ENCODE measurements around the gene ABCA10.
"Not testable (repeated sequence)": the region's sequence is repeated elsewhere in the genome, so short reads cannot be mapped to it uniquely, and the experiment has no call there.

Gene ABCA10

DNA sequence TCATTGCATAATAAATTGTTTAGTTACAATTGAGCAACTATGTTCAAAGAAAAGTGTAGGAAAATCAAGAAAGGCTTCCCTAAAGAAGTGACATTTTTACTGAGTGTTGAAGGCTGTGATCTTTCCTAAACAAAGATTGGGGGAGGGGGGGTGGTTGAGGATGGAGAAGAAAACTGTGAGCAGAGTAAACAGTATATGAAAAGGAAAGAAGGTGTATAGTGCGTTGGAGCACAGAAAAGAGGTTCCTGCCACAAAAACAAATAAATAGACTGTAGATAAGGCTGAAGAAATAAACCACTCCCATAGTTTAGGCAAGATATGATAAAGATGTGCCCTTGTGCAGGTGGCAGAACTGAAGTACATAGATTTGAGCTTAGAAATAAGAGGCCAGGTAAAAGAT, 8.5 kb downstream of the ABCA10 start:
- Histone ChIP-seq H3K36me3 (ENCODE audit: control insufficient read depth, insufficient read depth, low read length) (no peaks in the 10 kb centered on the region), H3K4me1 (ENCODE audit: control insufficient read depth, insufficient read depth, low read length) (no peaks in the 10 kb centered on the region), H3K9ac (ENCODE audit: low read length) (no peak overlapping the region), H3K4me3 (ENCODE audit: low read length) (no peak overlapping the region), H3K27me3 (ENCODE audit: control insufficient read depth, insufficient read depth, low read length) (no peaks in the 10 kb centered on the region), H3K9me3 (ENCODE audit: control insufficient read depth, low read length) (no peaks in the 10 kb centered on the region)

DNA sequence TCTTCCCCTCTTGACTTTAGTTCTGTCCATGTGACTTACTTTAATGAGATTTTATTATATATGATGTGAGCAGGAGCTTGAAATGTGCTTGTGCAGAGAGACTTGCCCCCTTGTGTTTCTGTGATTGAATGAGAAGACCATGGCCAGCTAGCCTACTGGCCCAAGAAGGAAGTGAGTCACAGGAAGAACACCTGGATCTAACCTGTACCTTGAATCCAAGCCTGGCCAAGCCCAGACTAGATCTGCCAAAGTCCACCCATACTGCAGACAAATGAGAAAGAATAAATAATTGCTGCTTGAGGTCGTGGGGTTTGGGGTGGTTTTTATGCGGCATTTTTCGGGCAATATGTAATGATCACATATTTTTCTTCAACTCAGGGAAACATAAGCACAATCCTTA, 9.6 kb downstream of the ABCA10 start:
- Histone ChIP-seq H3K9me3 (ENCODE audit: control insufficient read depth, low read length) (no peaks in the 10 kb centered on the region), H3K36me3 (ENCODE audit: control insufficient read depth, insufficient read depth, low read length) (no peaks in the 10 kb centered on the region), H3K9ac (ENCODE audit: low read length) (no peak overlapping the region), H3K4me1 (ENCODE audit: control insufficient read depth, insufficient read depth, low read length) (no peaks in the 10 kb centered on the region), H3K27me3 (ENCODE audit: control insufficient read depth, insufficient read depth, low read length) (no peaks in the 10 kb centered on the region), H3K4me3 (ENCODE audit: low read length) (no peak overlapping the region)

GRCh38 chr17:69213059-69213813, 15.4 kb downstream of the ABCA10 start:
- Histone ChIP-seq H3K4me1 (ENCODE audit: control insufficient read depth, insufficient read depth, low read length) (no peaks in the 10 kb centered on the region), H3K4me3 (ENCODE audit: low read length) (no peak overlapping the region), H3K9ac (ENCODE audit: low read length) (no peak overlapping the region), H3K27me3 (ENCODE audit: control insufficient read depth, insufficient read depth, low read length) (no peaks in the 10 kb centered on the region), H3K9me3 (ENCODE audit: control insufficient read depth, low read length) (no peaks in the 10 kb centered on the region), H3K36me3 (ENCODE audit: control insufficient read depth, insufficient read depth, low read length) (no peaks in the 10 kb centered on the region)

GRCh38 chr17:69208640-69209039, 20.0 kb downstream of the ABCA10 start:
- Histone ChIP-seq H3K9ac (ENCODE audit: low read length) (no peak overlapping the region), H3K27me3 (ENCODE audit: control insufficient read depth, insufficient read depth, low read length) (no peaks in the 10 kb centered on the region), H3K9me3 (ENCODE audit: control insufficient read depth, low read length) (no peaks in the 10 kb centered on the region), H3K4me3 (ENCODE audit: low read length) (no peak overlapping the region), H3K4me1 (ENCODE audit: control insufficient read depth, insufficient read depth, low read length) (no peaks in the 10 kb centered on the region), H3K36me3 (ENCODE audit: control insufficient read depth, insufficient read depth, low read length) (no peaks in the 10 kb centered on the region)

DNA sequence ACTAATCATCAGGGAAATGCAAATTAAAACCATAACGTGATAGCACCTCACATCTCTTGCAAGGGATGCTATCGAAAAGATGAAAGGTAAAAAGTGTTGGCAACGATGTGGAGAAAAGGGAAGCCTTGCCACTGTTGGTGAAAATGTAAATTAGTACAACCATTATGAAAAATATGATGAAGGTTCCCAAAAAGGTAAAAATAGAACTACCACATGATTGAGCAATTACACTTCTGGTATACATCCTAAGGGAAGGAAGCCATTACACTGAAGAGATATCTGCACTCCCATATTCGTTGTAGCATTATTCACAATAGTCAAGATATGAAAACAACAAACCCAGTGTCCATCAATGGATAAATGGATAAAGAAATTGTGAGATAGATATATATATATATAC, 21.5 kb downstream of the ABCA10 start:
- no peak overlapping the region for H3K4me3 ChIP-seq (ENCODE audit: low read length)
- H3K9me3 ChIP-seq (ENCODE audit: control insufficient read depth, low read length) = no peaks in the 10 kb centered on the region
- H3K9ac ChIP-seq (ENCODE audit: low read length) = no peak overlapping the region
- no peaks in the 10 kb centered on the region for H3K4me1 ChIP-seq (ENCODE audit: control insufficient read depth, insufficient read depth, low read length)
- no peaks in the 10 kb centered on the region for H3K36me3 ChIP-seq (ENCODE audit: control insufficient read depth, insufficient read depth, low read length)
- no peaks in the 10 kb centered on the region for H3K27me3 ChIP-seq (ENCODE audit: control insufficient read depth, insufficient read depth, low read length)

DNA sequence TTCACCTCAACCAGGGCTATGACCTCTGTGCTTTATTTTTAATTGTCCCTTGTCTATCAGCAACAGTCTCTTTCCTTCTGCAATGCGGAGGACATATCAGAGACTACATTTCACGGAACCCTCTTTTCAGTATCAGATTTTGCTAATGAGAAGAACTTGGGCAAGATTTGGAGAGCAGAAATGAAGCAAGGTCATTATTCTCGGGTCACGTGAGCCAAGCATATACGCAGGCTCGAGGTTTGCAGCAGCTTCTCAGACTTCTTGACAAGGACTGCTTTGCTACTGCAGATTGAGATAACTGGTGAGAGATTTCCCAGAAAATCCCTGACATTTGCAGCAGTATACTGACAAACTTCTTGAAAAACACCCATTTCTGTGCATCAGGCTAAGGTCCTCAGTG, 30.4 kb downstream of the ABCA10 start:
- H3K9me3 ChIP-seq (ENCODE audit: control insufficient read depth, low read length) = no peaks in the 10 kb centered on the region
- H3K4me1 ChIP-seq (ENCODE audit: control insufficient read depth, insufficient read depth, low read length) = no peaks in the 10 kb centered on the region
- no peaks in the 10 kb centered on the region for H3K27me3 ChIP-seq (ENCODE audit: control insufficient read depth, insufficient read depth, low read length)
- no peak overlapping the region for H3K9ac ChIP-seq (ENCODE audit: low read length)
- H3K4me3 ChIP-seq (ENCODE audit: low read length) = no peak overlapping the region
- H3K36me3 ChIP-seq (ENCODE audit: control insufficient read depth, insufficient read depth, low read length) = no peaks in the 10 kb centered on the region

GRCh38 chr17:69196105-69196653, 32.4 kb downstream of the ABCA10 start:
- not testable (repeated sequence) for H3K4me3 ChIP-seq (ENCODE audit: low read length); H3K9me3 ChIP-seq (ENCODE audit: control insufficient read depth, low read length); H3K9ac ChIP-seq (ENCODE audit: low read length); H3K4me1 ChIP-seq (ENCODE audit: control insufficient read depth, insufficient read depth, low read length); H3K36me3 ChIP-seq (ENCODE audit: control insufficient read depth, insufficient read depth, low read length); H3K27me3 ChIP-seq (ENCODE audit: control insufficient read depth, insufficient read depth, low read length)

DNA sequence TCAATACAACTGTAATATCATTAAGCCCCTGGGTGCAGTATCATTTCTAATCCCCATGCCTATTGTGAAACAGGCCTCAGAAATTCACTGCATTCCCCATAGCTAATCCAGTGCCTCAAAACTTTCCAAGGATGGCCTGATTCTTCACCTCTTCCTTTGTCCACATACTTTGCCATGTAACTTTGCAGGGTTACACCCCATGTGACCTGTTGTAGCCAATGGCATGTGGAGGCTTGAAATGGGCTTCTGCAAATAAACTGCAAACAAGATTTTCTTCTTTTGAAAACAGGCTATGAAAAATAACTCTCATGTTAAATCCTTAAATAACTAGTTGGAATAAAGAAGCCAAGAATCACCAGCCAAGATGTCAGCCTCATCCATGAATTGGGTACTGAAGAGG, 35.9 kb downstream of the ABCA10 start:
- no peaks in the 10 kb centered on the region for H3K9me3 ChIP-seq (ENCODE audit: control insufficient read depth, low read length)
- H3K4me3 ChIP-seq (ENCODE audit: low read length) = no peak overlapping the region

GRCh38 chr17:69188796-69189195, 39.8 kb downstream of the ABCA10 start:
- H3K9ac ChIP-seq (ENCODE audit: low read length) = no peak overlapping the region
- no peaks in the 10 kb centered on the region for H3K9me3 ChIP-seq (ENCODE audit: control insufficient read depth, low read length)
- no peak overlapping the region for H3K4me3 ChIP-seq (ENCODE audit: low read length)
- H3K36me3 ChIP-seq (ENCODE audit: control insufficient read depth, insufficient read depth, low read length) = no peaks in the 10 kb centered on the region
- no peaks in the 10 kb centered on the region for H3K27me3 ChIP-seq (ENCODE audit: control insufficient read depth, insufficient read depth, low read length)
- H3K4me1 ChIP-seq (ENCODE audit: control insufficient read depth, insufficient read depth, low read length) = no peaks in the 10 kb centered on the region

More for the DNA sequence above, 35.9 kb downstream of the ABCA10 start:
- H3K27me3 ChIP-seq (ENCODE audit: control insufficient read depth, insufficient read depth, low read length) = no peaks in the 10 kb centered on the region
- H3K4me1 ChIP-seq (ENCODE audit: control insufficient read depth, insufficient read depth, low read length) = no peaks in the 10 kb centered on the region
- H3K9ac ChIP-seq (ENCODE audit: low read length) = no peak overlapping the region
- no peaks in the 10 kb centered on the region for H3K36me3 ChIP-seq (ENCODE audit: control insufficient read depth, insufficient read depth, low read length)

DNA sequence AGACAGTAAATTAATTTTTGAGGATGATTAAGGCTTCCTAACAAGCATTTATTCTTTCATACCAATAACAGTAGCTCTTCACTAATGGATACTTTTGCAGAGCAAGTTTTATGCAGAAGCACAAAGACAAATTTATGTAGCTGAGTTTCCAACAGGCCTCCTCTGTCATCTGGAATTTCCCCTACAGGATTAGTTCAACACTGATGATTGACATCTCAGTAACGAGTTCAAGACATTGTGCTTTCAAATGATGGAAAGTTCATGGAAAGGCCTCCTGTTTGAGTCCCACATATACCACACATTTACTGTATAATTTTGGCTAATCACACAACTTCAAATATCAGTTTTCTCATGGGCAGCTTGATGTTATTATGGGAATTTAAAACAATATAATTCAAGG, 40.6 kb downstream of the ABCA10 start:
- Histone ChIP-seq H3K9me3 (ENCODE audit: control insufficient read depth, low read length) (no peaks in the 10 kb centered on the region), H3K27me3 (ENCODE audit: control insufficient read depth, insufficient read depth, low read length) (no peaks in the 10 kb centered on the region), H3K4me1 (ENCODE audit: control insufficient read depth, insufficient read depth, low read length) (no peaks in the 10 kb centered on the region), H3K36me3 (ENCODE audit: control insufficient read depth, insufficient read depth, low read length) (no peaks in the 10 kb centered on the region), H3K9ac (ENCODE audit: low read length) (no peak overlapping the region), H3K4me3 (ENCODE audit: low read length) (no peak overlapping the region)

DNA sequence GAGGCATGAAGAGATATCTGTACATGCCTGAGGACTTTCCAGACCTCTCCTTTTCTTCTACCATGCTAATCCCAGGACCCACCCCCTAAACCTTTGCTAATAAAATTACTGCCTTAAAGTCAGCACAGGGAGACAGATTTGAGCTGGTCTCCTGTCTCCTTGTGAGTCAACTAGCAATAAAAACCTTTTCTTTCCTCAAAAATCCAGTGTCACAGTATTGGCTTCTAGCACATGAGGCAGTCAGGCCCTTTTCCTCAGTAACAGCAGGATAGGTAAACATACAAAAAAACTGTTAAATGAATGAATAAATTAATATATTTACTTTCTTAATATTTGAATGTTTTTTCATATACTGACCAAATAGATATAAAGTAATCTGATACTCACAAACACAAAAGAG, 41.3 kb downstream of the ABCA10 start:
- no peaks in the 10 kb centered on the region for H3K36me3 ChIP-seq (ENCODE audit: control insufficient read depth, insufficient read depth, low read length)
- no peaks in the 10 kb centered on the region for H3K4me1 ChIP-seq (ENCODE audit: control insufficient read depth, insufficient read depth, low read length)
- H3K4me3 ChIP-seq (ENCODE audit: low read length) = no peak overlapping the region
- H3K9me3 ChIP-seq (ENCODE audit: control insufficient read depth, low read length) = no peaks in the 10 kb centered on the region
- no peaks in the 10 kb centered on the region for H3K27me3 ChIP-seq (ENCODE audit: control insufficient read depth, insufficient read depth, low read length)
- no peak overlapping the region for H3K9ac ChIP-seq (ENCODE audit: low read length)

- Histone ChIP-seq H3K4me3 (ENCODE audit: low read length) (no peak overlapping the region), H3K27me3 (ENCODE audit: control insufficient read depth, insufficient read depth, low read length) (no peaks in the 10 kb centered on the region), H3K4me1 (ENCODE audit: control insufficient read depth, insufficient read depth, low read length) (peaks cover 13% of the 10 kb centered on the region), H3K9ac (ENCODE audit: low read length) (no peak overlapping the region), H3K36me3 (ENCODE audit: control insufficient read depth, insufficient read depth, low read length) (no peaks in the 10 kb centered on the region), H3K9me3 (ENCODE audit: control insufficient read depth, low read length) (no peaks in the 10 kb centered on the region)
Measured at GRCh38 chr17:69179227-69179952, 49.2 kb downstream of the ABCA10 start.

All from mucosa of stomach (tissue), 1 donor.